A549 (cell line): ENCODE measurements around the gene WNT7A. TPM values are rescaled to one million over a fixed set of nuclear protein-coding genes. Genes with fewer than 3 reads are reported as not detected.

Experiments used
- ATAC-seq, 2 experiments: fragments of 200-7000 bp in 1 of 2; fragments of >200 bp in 1 of 2; cut with Nextera tagmentation in 1 of 2; cut with Tn5 transposase in 1 of 2; 3 replicates each; pipeline versions ENCODE4 v1.8.0 to v1.9.1; 2018 to 2020; ENCODE audit warnings: mild to moderate bottlenecking in 1 of 2, moderate library complexity in 1 of 2
- CTCF ChIA-PET: fragments of 300-600 bp; sonication (Branson Sonifier 250); formaldehyde crosslinking; extraction: SDS; loops from one replicate; lab custom pipeline; 2021; ENCODE audit warnings: antibody characterized with exemption, inconsistent platforms; lab: Yijun Ruan, JAX
- POLR2A ChIA-PET: fragments of 350-600 bp; formaldehyde crosslinking; extraction: SDS; loops from one replicate; lab custom pipeline; 2021; ENCODE audit warnings: antibody characterized with exemption, inconsistent platforms; lab: Yijun Ruan, JAX
- DNase-seq, 2 experiments: peaks; one replicate each; pipeline versions ENCODE4 v3.0.0 to v3.0.0-alpha.2; 2011 to 2016; ENCODE audit warnings: low read depth in 1 of 2, low spot score in 1 of 2
- FAIRE-seq: peaks from 2 replicates; lab custom pipeline; 2011; peaks lifted over from hg19 to GRCh38; lab: Jason Lieb, UNC
- H3K27ac ChIP-seq, 2 experiments: fragments of >200 bp; sonication (Bioruptor Twin); formaldehyde crosslinking; 3 replicates each; pipeline ENCODE4 v1.5.1; 2016 to 2017
- H3K4me1 ChIP-seq: fragments of >200 bp; sonication (Bioruptor Twin); formaldehyde crosslinking; 3 replicates; pipeline ENCODE4 v1.6.1; 2016
- H3K4me2 ChIP-seq: fragments of >200 bp; sonication (Bioruptor Twin); formaldehyde crosslinking; 3 replicates; pipeline ENCODE4 v1.6.1; 2016
- H3K4me3 ChIP-seq: fragments of >200 bp; sonication (Bioruptor Twin); formaldehyde crosslinking; 3 replicates; pipeline ENCODE4 v1.5.1; 2016
- H3K9me3 ChIP-seq: fragments of >200 bp; sonication (Bioruptor Twin); formaldehyde crosslinking; 3 replicates; pipeline ENCODE4 v1.6.1; 2016
- CBX8 ChIP-seq: fragments of 200-600 bp; sonication (generic); IDR thresholded peaks from 2 replicates; pipeline ENCODE4 v1.6.1; 2016
- CEBPB ChIP-seq, 2 experiments: fragments of >200 bp in 1 of 2; sonication (Bioruptor Twin) in 1 of 2; formaldehyde crosslinking in 1 of 2; IDR thresholded peaks; 2 replicates each; pipeline ENCODE4 v1.6.1; 2012 to 2016
- ELK1 ChIP-seq: fragments of 150-350 bp; IDR thresholded peaks from 2 replicates; pipeline ENCODE4 v1.6.1; 2014; ENCODE audit warnings: low read depth, mild to moderate bottlenecking, low read length
- FOXS1 ChIP-seq: fragments of 250-450 bp; sonication (Bioruptor Pico); IDR thresholded peaks from 2 replicates; pipeline ENCODE4 v1.5.0; 2020; ENCODE audit warnings: mild to moderate bottlenecking, moderate library complexity
- GATA3 ChIP-seq: IDR thresholded peaks from 2 replicates; pipeline ENCODE4 v1.6.1; 2012; ENCODE audit warnings: borderline replicate concordance
- HDAC2 ChIP-seq: fragments of 200-600 bp; sonication (generic); IDR thresholded peaks from 2 replicates; pipeline ENCODE4 v1.6.1; 2016
- HOXB13 ChIP-seq: fragments of 250-450 bp; sonication (Bioruptor Pico); IDR thresholded peaks from 2 replicates; pipeline ENCODE4 v1.5.0; 2020; ENCODE audit warnings: low read depth, mild to moderate bottlenecking, moderate library complexity
- HOXB5 ChIP-seq: fragments of 250-450 bp; sonication (Bioruptor Pico); IDR thresholded peaks from 2 replicates; pipeline ENCODE4 v1.5.0; 2020; ENCODE audit warnings: mild to moderate bottlenecking, moderate library complexity
- JUNB ChIP-seq: fragments of >200 bp; sonication (Bioruptor Twin); formaldehyde crosslinking; IDR thresholded peaks from 2 replicates; pipeline ENCODE4 v1.6.1; 2016
- MAX ChIP-seq: IDR thresholded peaks from 2 replicates; pipeline ENCODE4 v1.6.1; 2012
- POLR2AphosphoS2 ChIP-seq: conservative IDR thresholded peaks from 2 replicates; pipeline ENCODE4 v1.6.1; 2012; ENCODE audit warnings: low read length, improper control_type of control experiment, inconsistent platforms
- RARB ChIP-seq: fragments of 250-450 bp; sonication (Bioruptor Pico); IDR thresholded peaks from 2 replicates; pipeline ENCODE4 v1.8.0; 2021; ENCODE audit warnings: mild to moderate bottlenecking, moderate library complexity
- RNF2 ChIP-seq: fragments of 200-600 bp; sonication (generic); IDR thresholded peaks from 2 replicates; pipeline ENCODE4 v1.6.1; 2016; ENCODE audit warnings: low read depth, mild to moderate bottlenecking, antibody characterized with exemption, moderate library complexity, borderline replicate concordance
- ZFP36 ChIP-seq: fragments of 450-650 bp; IDR thresholded peaks from 2 replicates; pipeline ENCODE4 v1.6.1; 2014; ENCODE audit warnings: borderline replicate concordance; ENCODE audit not compliant: partially characterized antibody
- ZNF302 ChIP-seq: fragments of 250-450 bp; sonication (Bioruptor Pico); IDR thresholded peaks from 2 replicates; pipeline ENCODE4 v1.9.0; 2021; ENCODE audit warnings: inconsistent platforms, mild to moderate bottlenecking, moderate library complexity
- ZSCAN20 ChIP-seq: fragments of 250-450 bp; sonication (Bioruptor Pico); IDR thresholded peaks from 2 replicates; pipeline ENCODE4 v1.8.0; 2022; ENCODE audit warnings: mild to moderate bottlenecking, moderate library complexity
- WGBS: methylation state at CpG from one replicate; pipeline ENCODE4 v1.1.6; 2017; ENCODE audit errors: missing lambda C conversion rate; 5-methylcytosine and 5-hydroxymethylcytosine counted together
- polyA plus RNA-seq, 4 experiments: library from polyadenylated mRNA; depleted of rRNA in 3 of 4; stranded (reverse); fragments of >200 nt; fragmentation: RNase III in 1 of 4; extraction: RNeasy Plus Mini Kit Qiagen cat#74134 plus additional on column Dnase treatment in 1 of 4; gene quantifications; 2 replicates in 3 of 4; 3 replicates in 1 of 4; pipeline ENCODE4 v1.2.3, GENCODE V29; 2011 to 2017

The WNT7A gene
- polyA plus RNA-seq, 2 of the 4 experiments (the other 2 are of a cell fraction), result 0.03 TPM

- H3K4me3 ChIP-seq, result no peak overlapping the region
- FAIRE-seq (no peak), DNase-seq (no peak), ATAC-seq (no peak)
- WGBS, result 60% methylated on average over 8 of the region's 9 CpGs
- no peak overlapping the region for H3K4me2 ChIP-seq
- no peak overlapping the region for H3K27ac ChIP-seq
- no peaks in the 10 kb centered on the region for H3K4me1 ChIP-seq
- ChIA-PET CTCF (no interaction called here), POLR2A (no interaction called here)
- no peaks in the 10 kb centered on the region for H3K9me3 ChIP-seq
- TF ChIP-seq JUNB, result no peak
- TF ChIP-seq MAX, result no peak
- TF ChIP-seq CEBPB (IDR thresholded peaks at IDR 0.05), result no peak
- no peak for TF ChIP-seq ZNF302 (CRISPR knock-in tag)
- TF ChIP-seq ZSCAN20 (CRISPR knock-in tag), result no peak
- no peak for TF ChIP-seq GATA3
- TF ChIP-seq ZFP36, result no peak
These were observed 46.2 kb downstream of the WNT7A start for GRCh38 chr3:13833506-13834257.

GRCh38 chr3:13832130-13832529, 47.7 kb downstream of the WNT7A start:
- ChIA-PET CTCF (interaction anchor here (0.6 to 1.1 kb wide), 4 partner anchors 10 to 177 kb away, joined by 3 to 4 read pairs (median 3); no protein-coding TSS in a partner anchor), POLR2A (no interaction called here)
- no peak for DNase-seq
- Histone ChIP-seq H3K9me3 (no peaks in the 10 kb centered on the region), H3K4me2 (no peak overlapping the region)
- no peak for ATAC-seq
- TF ChIP-seq FOXS1 (no peak), HOXB13 (no peak)
- TF ChIP-seq, all 56 proteins: peak for 0
- H3K27ac ChIP-seq, result no peak overlapping the region
- H3K4me1 ChIP-seq, result no peaks in the 10 kb centered on the region
- FAIRE-seq, result no peak
- no peak overlapping the region for H3K4me3 ChIP-seq

GRCh38 chr3:13831386-13831996, 48.4 kb downstream of the WNT7A start:
- H3K4me3 ChIP-seq, result no peak overlapping the region
- DNase-seq (no peak), ATAC-seq (no peak), FAIRE-seq (no peak)
- no peaks in the 10 kb centered on the region for H3K9me3 ChIP-seq
- H3K4me1 ChIP-seq, result no peaks in the 10 kb centered on the region
- H3K27ac ChIP-seq, result no peak overlapping the region
- ChIA-PET POLR2A (no interaction called here), CTCF (interaction anchor here (0.7 to 1.1 kb wide), 3 partner anchors 11 to 176 kb away, joined by 3 read pairs; no protein-coding TSS in a partner anchor)
- H3K4me2 ChIP-seq, result no peak overlapping the region
- WGBS, result 26% methylated on average over 8 of the region's 8 CpGs
- no peak for TF ChIP-seq ZSCAN20 (CRISPR knock-in tag)
- no peak for TF ChIP-seq HDAC2

- DNase-seq (no peak), FAIRE-seq (no peak), ATAC-seq (no peak)
- Histone ChIP-seq H3K27ac (no peak overlapping the region), H3K4me3 (no peak overlapping the region), H3K4me2 (no peak overlapping the region), H3K9me3 (no peaks in the 10 kb centered on the region), H3K4me1 (no peaks in the 10 kb centered on the region)
- ChIA-PET CTCF (no interaction called here), POLR2A (no interaction called here)
- TF ChIP-seq ZNF302 (CRISPR knock-in tag) (no peak), ELK1 (no peak), CBX8 (no peak), RNF2 (no peak), RARB (CRISPR knock-in tag) (no peak), POLR2AphosphoS2 (no peak), HOXB5 (CRISPR knock-in tag) (no peak)
- 46% methylated on average over 11 of the region's 11 CpGs for WGBS
These were observed 50.6 kb downstream of the WNT7A start for GRCh38 chr3:13829311-13829710.
